Measurements from ENCODE around the gene KIF13A. TPM values are rescaled to one million over a fixed set of nuclear protein-coding genes. Genes with fewer than 3 reads are reported as not detected.

Gene KIF13A
- total and polyA plus RNA-seq, 9 of the 15 experiments (the other 6 are each of a cell fraction or from before 2014, with no cell fraction given), result 3.6 to 44.3 (median 29.7) TPM

- peak in 1 of 2 experiments; percentile 98; a peak in 2 of 3 replicates for TF ChIP-seq CBX3 (IDR thresholded peaks at IDR 0.05; ENCODE audit: borderline replicate concordance in 1 of 2, low read length in 2 of 2)
- TF ChIP-seq ZNF780A (CRISPR knock-in tag; IDR thresholded peaks at IDR 0.05), result no peak
- no peak for TF ChIP-seq SPI1 (IDR thresholded peaks at IDR 0.05; ENCODE audit: borderline replicate concordance, low read depth, low read length)
- no peak for TF ChIP-seq PATZ1 (CRISPR knock-in tag; IDR thresholded peaks at IDR 0.05; ENCODE audit: borderline replicate concordance)
- no peak for TF ChIP-seq FOXO4 (CRISPR knock-in tag; IDR thresholded peaks at IDR 0.05)
- 0 out of 2 replicates have a peak, but pooled peaks have one; percentile 35 for TF ChIP-seq CBX1 (IDR thresholded peaks at IDR 0.05; ENCODE audit: low read depth)
- no peak for TF ChIP-seq CEBPG (CRISPR knock-in tag; IDR thresholded peaks at IDR 0.05)
- peak; percentile 47 to 78 for TF ChIP-seq CEBPG (tag; conservative IDR thresholded peaks at IDR 0.05 in 1 of 2, IDR thresholded peaks at IDR 0.05 in 1 of 2)
- TF ChIP-seq ZNF280B (CRISPR knock-in tag; IDR thresholded peaks at IDR 0.05), result peak; percentile 84; the same call in 1 of the 2 replicates
- peak; percentile 51 for TF ChIP-seq ZNF280A (IDR thresholded peaks at IDR 0.05; ENCODE audit: low read depth, partially characterized antibody)
- TF ChIP-seq E2F5 (CRISPR knock-in tag; IDR thresholded peaks at IDR 0.05), result no peak
- no peak for TF ChIP-seq CCNT2 (IDR thresholded peaks at IDR 0.05; ENCODE audit: borderline replicate concordance, extremely low read depth, insufficient read length, low read depth, low read length)
- TF ChIP-seq FOXP4 (CRISPR knock-in tag; IDR thresholded peaks at IDR 0.05; ENCODE audit: borderline replicate concordance), result no peak
- TF ChIP-seq NFE2 (IDR thresholded peaks at IDR 0.05; ENCODE audit: low read depth), result peak; percentile 39; the same call in 1 of the 2 replicates
- no peak for TF ChIP-seq NCOA2 (IDR thresholded peaks at IDR 0.05; ENCODE audit: partially characterized antibody in 2 of 2)
- no peak for TF ChIP-seq ZNF41 (CRISPR knock-in tag; conservative IDR thresholded peaks at IDR 0.05)
- TF ChIP-seq RB1 (IDR thresholded peaks at IDR 0.05; ENCODE audit: low read depth), result no peak
These were observed 249.7 kb downstream of the KIF13A start (continued) for GRCh38 chr6:17737704-17738252.
